GM12874 (cell line): ENCODE data around the gene HNRNPLL.
A peak's percentile ranks its signal among the peaks of the same experiment; 100 is the strongest.

Source experiments
- CTCF ChIP-seq: IDR thresholded peaks from 2 replicates; pipeline ENCODE4 v1.5.1; 2011; ENCODE audit warnings: low read depth, mild to moderate bottlenecking, control low read depth, low read length, moderate library complexity; ENCODE audit not compliant: insufficient read depth

HNRNPLL gene

GRCh38 chr2:38547791-38548190 lies 54.9 kb downstream of the HNRNPLL start:
- TF ChIP-seq CTCF: no peak

DNA sequence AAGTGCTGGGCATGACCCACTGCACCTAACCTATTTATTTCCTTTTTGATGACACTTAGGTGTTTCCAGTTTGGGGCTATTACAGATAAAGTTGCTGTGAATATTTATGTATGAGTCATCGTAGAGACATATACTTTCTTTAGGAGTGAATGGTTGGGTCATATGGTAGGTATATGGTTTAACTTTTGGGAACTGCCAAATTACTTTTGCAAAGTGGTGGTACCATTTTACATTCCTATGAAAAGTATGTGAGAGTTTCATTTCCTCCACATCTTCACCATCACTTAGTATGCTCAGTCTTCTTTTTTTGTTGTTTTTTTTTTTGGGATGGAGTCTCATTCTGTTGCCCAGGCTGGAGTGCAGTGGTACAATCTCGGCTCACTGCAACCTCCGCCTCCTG lies 56.1 kb downstream of the HNRNPLL start:
- no peak for TF ChIP-seq CTCF

DNA sequence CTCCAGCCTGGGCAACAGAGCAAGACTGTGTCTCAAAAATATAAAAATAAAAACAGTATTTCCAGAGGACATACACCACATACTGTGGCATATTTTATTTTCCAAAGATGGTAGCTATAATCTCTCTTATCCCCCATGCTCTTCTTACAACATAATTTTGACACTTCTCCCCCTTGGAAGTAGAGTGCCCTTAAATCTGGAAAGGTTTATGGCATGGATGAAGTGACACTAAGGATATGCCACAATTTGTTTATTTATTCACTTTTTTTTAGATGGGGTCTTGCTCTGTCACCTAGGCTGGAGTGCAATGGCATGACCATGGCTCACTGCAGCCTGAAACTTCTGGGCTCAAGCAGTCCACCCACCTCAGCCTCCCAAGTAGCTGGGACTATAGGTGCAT lies 56.7 kb downstream of the HNRNPLL start:
- TF ChIP-seq CTCF: no peak

- TF ChIP-seq CTCF: no peak
Observed at GRCh38 chr2:38540580-38541286, 62.0 kb downstream of the HNRNPLL start.

- TF ChIP-seq CTCF: no peak
Observed at GRCh38 chr2:38539086-38539485, 63.6 kb downstream of the HNRNPLL start.

- no peak for TF ChIP-seq CTCF
Observed at GRCh38 chr2:38537937-38538525, 64.7 kb downstream of the HNRNPLL start.

GRCh38 chr2:38535744-38536506 lies 66.8 kb downstream of the HNRNPLL start:
- peak; percentile 96 for TF ChIP-seq CTCF
